NCI-H128 (cell line): ENCODE results near the gene DCUN1D4.

Source experiments
- DNase-seq: peaks from one replicate; lab custom pipeline; 2025; ENCODE audit not compliant: unreplicated experiment; lab: John Stamatoyannopoulos, UW

The DCUN1D4 gene

GRCh38 chr4:51842554-51843308 lies at the start of gene DCUN1D4:
Gene DCUN1D4 (plus strand): TSS chr4:51843153. CDS start chr4:51843243, 90 bp downstream.
- DNase-seq, result peak; percentile 92

DNA sequence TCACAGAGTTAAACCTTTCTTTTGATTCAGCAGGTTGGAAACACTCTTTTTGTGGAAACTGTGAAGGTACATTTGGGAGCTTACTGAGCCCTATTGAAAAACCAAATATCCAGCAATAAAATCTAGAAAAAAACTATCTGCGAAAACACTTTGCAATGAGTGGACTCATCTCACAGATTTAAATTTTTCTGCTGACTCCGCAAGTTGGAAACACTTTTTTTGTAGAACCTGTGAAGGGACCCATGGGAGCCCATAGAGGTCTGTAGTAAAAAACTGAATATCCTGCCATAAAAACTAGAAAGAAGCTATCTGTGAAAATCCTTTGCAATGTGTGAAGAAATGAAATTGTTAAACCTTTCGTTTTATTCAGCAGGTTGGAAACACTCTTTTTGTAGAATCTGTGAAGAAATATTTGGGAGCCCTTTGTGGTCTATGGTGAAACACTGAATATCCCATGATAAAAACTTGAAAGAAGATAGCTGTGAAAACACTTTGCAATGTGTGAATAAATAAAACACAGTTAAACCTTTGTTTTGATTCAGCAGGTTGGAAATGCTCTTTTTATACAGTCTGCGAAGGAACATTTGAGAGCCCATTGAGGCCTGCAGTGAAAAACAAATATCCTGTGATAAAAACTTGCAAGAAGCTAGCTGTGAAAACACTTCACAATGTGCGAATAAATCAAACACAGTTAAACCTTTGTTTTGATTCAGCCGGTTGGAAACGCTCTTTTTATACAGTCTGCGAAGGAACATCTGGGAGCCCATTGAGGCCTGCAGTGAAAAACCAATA lies 22.3 kb upstream of the DCUN1D4 start:
- DNase-seq, result no peak

DNA sequence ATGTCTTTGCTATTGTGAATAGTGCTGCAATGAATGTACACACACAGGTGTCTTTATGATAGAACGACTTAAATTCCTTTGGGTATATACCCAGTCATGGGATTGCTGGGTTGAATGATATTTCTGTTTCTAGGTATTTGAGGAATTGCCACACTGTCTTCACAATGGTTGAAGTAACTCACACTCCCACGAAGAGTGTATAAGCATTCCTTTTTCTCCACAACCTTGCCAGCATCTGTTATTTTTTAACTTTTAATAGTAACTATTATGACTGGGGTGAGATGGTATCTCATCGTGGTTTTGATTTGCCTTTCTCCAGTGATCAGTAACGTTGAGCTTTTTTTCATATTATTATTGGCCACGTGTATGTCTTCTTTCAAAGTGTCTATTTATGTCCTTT lies 17.6 kb upstream of the DCUN1D4 start:
- no peak for DNase-seq

- no peak for DNase-seq
Measured at GRCh38 chr4:51830156-51830720, 12.7 kb upstream of the DCUN1D4 start.

DNA sequence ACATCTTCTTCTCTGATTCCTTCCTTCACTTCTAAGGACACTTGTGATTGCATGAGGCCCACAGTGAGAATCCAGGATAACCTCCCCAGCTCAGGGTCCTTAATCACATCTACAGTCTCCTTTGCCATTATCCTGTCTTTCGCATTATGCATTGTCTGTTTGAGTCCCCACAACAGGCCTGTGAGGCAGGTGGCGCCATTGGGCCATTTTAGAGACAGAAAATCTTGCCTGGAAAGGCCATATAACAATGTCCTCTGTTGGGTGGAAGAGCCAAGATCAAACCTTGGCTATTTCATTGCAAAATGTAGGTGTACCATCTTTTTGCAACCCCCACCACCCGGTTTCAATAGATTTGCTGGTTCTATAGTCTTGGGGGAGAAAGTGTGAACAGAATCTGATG lies 11.8 kb upstream of the DCUN1D4 start:
- no peak for DNase-seq

DNA sequence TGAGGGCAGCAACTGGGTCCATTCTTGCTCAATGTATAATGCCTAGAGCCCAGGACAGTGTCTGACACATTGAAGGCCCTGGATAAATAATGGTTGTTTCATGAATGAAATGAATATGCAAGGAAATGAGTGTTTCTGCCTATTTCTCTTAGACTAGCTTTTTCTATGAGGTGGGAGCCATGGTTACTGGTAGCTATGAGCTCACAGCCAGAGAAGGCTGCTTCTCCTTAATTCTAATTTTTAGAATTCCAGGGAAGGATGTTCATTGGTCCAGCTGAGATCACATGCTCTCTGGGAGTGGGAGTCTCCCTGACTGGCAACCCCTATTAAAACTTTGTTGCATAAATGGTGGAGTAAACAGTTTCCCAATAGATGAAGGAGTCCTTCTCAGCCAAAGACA lies 9.7 kb upstream of the DCUN1D4 start:
- no peak for DNase-seq

DNA sequence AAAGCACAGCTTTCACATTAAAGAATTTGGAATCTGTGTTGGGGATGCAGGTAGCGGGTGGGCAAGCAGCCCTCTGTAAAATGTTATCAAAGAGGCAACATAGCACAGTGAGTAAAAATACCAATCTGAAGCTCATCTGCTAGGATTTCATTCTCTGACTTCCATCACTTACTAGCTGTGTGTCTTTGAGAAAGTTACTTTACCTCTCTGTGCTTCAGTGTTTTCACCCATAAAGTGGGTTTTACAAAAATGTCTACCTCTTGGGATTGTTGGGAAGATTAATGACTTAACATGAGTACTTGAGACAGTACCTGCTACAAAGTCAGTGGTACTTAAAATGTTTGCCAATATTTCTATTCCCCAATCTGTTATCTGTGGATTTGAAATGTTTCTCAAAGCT lies 7.9 kb upstream of the DCUN1D4 start:
- DNase-seq, result no peak

DNA sequence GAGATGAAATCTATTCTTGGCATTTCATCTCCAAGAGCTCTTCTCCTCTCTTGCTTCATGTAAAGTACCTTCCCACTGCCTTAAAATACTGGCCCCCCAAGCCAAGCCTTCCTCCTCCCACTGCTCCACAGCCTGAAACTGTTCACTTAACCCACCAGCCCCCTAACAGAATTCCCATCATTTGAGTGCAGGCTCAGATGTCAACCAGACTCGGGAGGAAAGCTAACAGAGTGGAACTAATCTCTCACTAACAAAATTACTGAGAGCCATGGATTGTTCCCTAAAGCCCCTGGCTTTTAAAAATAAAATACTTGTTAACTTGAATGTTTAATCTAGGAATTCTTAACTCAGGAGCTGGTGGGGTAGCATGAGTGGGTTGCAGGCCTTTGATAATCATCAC lies 7.1 kb upstream of the DCUN1D4 start:
- DNase-seq, result no peak

DNA sequence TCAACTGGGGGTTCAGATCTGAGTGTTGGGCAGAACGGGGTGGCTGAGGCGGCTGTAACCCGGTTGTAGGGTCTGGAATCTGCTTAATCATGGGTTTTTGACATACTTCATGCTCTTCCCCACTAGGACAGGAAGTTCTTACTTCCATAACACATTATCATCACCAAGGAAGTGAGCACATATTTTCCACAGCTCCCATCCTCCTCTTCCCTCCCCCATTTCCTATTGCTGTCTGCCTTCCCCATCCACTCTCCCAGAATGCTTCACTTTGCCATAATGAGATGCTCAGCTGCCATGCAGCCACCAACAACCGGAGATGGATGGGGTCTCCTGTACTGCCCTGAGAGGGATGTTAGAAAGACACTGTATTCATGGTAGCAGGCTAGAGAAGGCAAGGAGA lies 6.4 kb upstream of the DCUN1D4 start:
- no peak for DNase-seq

GRCh38 chr4:51840781-51841180 lies 2.2 kb upstream of the DCUN1D4 start:
- DNase-seq, result no peak

- DNase-seq, result no peak
Measured at GRCh38 chr4:51842167-51842553, 793 bp upstream of the DCUN1D4 start.

GRCh38 chr4:51843309-51844152 lies 578 bp downstream of the DCUN1D4 start:
- no peak for DNase-seq

GRCh38 chr4:51844153-51845054 lies 1.5 kb downstream of the DCUN1D4 start:
- peak; percentile 67 for DNase-seq

DNA sequence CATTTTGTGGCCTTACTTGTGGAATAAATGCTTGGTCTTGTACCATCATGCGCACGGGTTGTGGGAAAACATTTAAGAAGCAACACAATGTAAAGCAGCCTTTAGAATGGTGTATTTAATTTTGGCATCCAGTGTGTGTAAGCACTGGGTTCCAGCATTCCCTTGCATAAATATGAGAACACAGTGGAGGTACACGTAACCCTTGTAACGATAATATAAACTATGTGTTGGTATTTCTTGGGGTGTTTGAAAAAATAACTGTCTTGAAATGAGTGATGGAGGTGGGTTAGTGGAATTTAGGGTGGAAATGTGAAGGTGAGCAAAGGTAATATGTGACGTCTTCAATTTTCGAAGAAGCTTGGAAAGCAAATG lies 2.1 kb downstream of the DCUN1D4 start:
- no peak for DNase-seq

DNA sequence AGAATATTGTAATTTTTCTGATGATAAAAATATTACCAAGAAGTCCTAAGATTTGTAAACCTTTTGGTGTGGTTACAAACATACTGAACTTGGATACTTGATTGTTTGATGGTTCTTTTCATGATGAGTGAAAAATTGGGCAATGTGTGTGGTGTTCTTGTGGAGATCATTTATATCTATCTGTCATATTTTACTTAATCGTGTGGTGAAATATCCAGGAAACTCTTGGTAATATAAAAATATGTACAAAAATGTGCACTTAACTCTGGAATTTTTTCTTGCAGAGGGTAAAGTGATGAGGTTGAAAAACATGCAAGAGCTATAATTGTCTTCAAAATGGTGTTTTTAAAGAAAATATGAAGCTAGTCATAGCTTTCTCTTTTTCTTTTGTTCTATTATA lies 2.8 kb downstream of the DCUN1D4 start:
- DNase-seq, result no peak

- DNase-seq, result no peak
Measured at GRCh38 chr4:51849430-51849829, 6.5 kb downstream of the DCUN1D4 start.

DNA sequence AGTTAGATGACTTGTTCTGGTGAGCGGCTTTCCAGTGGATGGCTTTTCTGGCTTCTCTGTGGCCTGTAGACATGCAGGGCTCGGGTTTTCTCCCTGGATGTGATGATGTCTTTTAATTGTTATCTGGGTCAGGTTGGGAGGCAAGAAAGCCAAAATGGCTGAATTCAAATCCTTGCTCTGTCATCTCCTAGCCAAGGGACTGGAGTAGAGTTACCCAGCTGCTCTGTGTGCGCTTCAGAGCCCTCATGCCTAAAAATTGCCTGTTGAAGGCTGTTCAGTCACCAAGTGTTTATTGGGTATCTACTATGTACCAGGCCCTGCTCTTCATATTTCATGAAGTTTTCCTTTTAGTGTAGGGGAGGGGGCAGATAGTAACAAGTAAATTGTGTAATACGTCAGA lies 7.3 kb downstream of the DCUN1D4 start:
- DNase-seq, result no peak

GRCh38 chr4:51851090-51851936 lies 8.4 kb downstream of the DCUN1D4 start:
- DNase-seq, result no peak

DNA sequence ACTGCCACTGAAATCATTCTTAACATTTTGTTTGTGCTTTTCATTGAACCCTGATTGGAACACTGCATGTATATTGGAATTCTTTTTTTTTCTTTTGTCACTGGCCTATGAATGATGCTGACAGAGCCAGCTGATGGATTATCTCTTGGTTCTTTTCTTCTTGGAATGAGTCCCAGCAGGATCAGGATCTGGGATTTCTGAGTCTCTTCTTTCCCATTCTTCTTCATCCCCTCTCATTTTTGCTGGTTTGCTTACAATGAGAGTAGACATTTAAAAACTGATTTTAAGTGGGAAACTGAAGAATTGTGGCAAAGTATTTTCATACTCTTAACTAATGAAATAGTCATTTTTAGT lies 9.0 kb downstream of the DCUN1D4 start:
- DNase-seq, result no peak
